HG03460 (cell line): ENCODE results near the gene EFHD2.
"Not testable (repeated sequence)": the region's sequence is repeated elsewhere in the genome, so short reads cannot be mapped to it uniquely, and the experiment has no call there.

Experiments used
- ATAC-seq: cut with Tn5 transposase; IDR thresholded peaks from one replicate; pipeline ENCODE4 v1.9.1; 2021; ENCODE audit not compliant: unreplicated experiment

Gene EFHD2

GRCh38 chr1:15428815-15429435 is 19.2 kb downstream of the EFHD2 start:
- no peak for ATAC-seq

- ATAC-seq, result no peak
Observed at GRCh38 chr1:15429701-15430149, 20.0 kb downstream of the EFHD2 start.

GRCh38 chr1:15430787-15431570 is 21.3 kb downstream of the EFHD2 start:
- ATAC-seq, result no peak

DNA sequence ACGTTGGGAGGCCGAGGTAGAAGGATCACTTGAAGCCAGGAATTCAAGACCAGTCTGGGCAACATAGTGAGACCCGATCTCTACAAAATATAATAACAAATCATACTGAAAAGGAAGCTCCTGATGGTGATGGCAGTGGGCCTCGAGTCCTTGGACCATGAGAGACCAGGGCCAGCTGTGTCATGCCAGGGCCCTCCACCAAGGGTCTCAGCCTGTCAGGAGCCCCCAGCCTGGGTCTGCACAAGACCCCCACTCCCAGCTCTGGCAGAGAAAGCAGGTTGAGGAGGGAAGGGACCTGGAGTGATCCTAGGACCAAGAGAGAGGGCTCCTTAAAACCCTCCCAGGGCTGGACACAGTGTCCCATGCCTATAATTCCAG is 21.9 kb downstream of the EFHD2 start:
- ATAC-seq, result no peak

GRCh38 chr1:15432324-15432723 is 22.6 kb downstream of the EFHD2 start:
- ATAC-seq, result no peak

DNA sequence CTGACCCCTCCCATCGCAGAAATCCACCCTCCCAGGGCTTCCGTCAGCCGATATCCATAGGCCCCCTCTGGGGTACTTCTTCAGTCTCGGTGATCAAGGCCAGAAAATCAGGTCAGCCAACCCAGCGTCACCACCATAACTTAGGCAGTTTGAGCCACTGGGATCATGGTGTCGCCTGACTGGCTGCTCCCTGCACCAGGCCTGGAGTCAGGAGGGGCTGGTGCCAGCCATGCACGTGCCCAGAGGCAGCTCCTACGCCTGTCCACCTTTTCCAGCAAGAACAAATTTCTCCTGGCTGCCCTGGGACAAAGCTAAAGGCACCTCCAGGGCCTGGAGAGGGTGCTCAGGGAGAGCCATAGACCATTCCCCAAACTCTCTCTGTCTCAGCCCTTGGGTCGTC is 23.8 kb downstream of the EFHD2 start:
- ATAC-seq, result no peak

DNA sequence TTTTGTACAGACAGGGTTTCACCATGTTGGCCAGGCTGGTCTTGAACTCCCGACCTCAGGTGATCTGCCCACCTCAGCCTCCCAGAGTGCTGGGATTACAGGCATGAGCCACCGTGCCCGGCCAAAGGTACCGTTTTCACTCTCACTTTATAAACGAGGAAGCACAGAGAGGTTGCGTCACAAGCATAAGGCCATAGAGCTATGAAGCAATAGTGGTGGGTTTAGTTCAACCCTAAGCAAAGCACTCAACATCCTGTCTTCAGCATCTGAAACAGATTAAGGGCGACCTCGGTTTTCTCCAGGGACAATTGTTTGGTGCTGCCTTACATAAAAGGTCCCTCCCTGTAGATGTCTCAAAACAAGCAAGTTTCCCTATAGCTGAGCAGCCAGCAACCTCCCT is 25.1 kb downstream of the EFHD2 start:
- not testable (repeated sequence) for ATAC-seq

GRCh38 chr1:15435239-15436077 is 25.8 kb downstream of the EFHD2 start:
- no peak for ATAC-seq

- ATAC-seq, result no peak
Observed at GRCh38 chr1:15436881-15437442, 27.3 kb downstream of the EFHD2 start.

DNA sequence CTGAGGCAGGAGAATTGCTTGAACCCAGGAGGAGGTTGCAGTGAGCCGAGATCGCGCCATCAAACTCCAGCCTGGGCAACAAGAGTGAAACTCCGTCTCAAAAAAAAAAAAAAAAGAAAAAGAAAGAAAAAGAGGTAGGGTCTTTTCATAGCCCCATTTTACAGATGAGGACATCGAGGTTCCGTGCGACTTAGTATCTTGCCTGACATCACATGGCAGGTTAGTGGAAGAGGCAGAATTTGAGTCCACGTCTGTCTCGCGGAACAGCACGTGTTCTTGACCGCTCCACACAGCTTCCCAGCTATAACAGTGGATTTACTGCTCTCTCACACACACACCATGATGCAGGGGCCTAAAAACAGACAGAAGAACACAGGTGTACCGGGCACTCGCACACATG is 29.6 kb downstream of the EFHD2 start:
- ATAC-seq, result no peak

GRCh38 chr1:15440357-15440756 is 30.7 kb downstream of the EFHD2 start:
- no peak for ATAC-seq

DNA sequence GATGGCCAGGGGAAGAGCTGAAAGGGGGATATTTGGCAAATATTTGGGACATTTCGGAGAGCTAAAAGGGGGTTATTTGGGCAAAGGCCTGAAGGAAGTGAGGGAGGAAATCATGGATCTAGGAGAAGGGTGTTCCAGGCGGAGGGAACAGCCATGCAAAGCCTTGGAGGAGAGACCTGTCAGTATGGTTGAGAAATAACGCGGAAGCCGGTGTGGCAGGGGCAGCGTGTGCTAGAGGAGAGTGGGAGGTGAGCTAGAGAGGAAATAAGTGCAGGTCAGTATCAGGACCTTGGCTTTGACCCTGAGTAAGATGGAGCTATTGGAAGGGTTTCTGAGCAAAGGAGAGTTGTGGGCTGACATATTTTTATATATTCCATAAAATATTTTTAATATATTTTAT is 31.6 kb downstream of the EFHD2 start:
- no peak for ATAC-seq

DNA sequence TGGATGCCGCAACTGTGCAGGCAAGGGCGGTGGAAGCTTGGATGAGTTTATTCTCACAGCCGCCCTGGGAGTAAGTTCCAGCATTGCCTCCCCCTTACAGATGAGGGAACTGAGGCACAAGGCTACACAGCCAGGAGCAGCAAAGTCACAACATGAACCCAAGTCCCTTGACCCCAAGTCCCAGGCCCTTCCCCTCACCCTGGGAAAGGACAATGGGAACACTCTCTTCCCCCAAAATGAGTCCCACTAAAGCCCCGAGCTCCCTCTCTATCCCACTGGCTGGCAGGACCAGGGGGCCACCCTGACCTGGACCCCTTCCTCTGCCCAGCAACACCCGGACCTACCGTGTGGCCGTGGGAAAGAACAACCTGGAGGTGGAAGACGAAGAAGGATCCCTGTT is 32.4 kb downstream of the EFHD2 start:
- no peak for ATAC-seq

- no peak for ATAC-seq
Observed at GRCh38 chr1:15442759-15443158, 33.1 kb downstream of the EFHD2 start.

DNA sequence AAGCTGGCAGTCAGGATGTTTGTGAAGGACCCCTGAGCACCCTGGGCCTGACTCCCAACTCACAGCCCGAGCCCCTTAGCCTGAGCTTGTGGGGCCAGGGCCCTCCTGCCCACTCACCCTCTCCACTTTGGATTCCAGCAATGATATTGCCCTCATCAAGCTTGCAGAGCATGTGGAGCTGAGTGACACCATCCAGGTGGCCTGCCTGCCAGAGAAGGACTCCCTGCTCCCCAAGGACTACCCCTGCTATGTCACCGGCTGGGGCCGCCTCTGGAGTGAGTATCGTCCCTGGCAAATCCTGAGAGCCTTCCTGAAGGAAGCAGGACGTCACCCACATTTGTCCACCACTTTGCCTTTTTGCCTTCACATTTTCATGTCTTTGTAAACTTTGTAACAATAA is 33.6 kb downstream of the EFHD2 start:
- ATAC-seq, result no peak

- no peak for ATAC-seq
Observed at GRCh38 chr1:15444468-15445389, 35.0 kb downstream of the EFHD2 start.

DNA sequence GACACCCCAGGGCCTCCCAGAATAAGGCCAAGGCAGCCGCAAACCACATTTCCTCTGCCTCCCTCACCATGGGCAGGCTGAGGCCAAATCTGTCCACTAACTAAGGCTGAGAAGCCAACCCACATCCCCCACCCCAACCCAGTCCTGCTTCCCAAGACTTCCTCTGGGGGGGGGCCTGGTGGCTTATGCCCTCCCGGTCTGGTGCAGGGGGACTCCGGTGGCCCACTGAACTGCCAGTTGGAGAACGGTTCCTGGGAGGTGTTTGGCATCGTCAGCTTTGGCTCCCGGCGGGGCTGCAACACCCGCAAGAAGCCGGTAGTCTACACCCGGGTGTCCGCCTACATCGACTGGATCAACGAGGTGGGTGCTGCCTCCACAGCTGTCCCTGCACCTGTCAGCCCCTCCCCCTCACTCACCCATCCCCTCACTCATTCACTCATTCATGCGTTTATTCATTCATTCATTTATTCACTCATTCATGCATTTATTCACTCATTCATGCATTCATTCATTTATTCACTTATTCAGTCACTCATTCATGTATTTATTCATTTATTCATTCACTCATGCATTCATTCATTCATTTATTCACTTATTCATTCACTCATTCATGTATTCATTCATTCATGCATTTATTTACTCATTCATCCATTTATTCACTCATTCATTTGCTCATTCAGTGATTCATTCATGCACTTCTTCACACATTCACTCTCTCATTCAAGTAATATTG is 35.9 kb downstream of the EFHD2 start:
- no peak for ATAC-seq

- ATAC-seq, result no peak
Observed at GRCh38 chr1:15446212-15446611, 36.5 kb downstream of the EFHD2 start.

GRCh38 chr1:15448877-15449462 is 39.3 kb downstream of the EFHD2 start:
- ATAC-seq, result no peak
